Esophagus muscularis mucosa (tissue), 3 donors: ENCODE measurements around the gene UCP1.

Experiments used
- POLR2A ChIP-seq: fragments of 450-650 bp; IDR thresholded peaks from one replicate; pipeline ENCODE4 v1.6.1; 2017; ENCODE audit warnings: antibody characterized with exemption, moderate library complexity, mild to moderate bottlenecking, low read depth
- POLR2AphosphoS5 ChIP-seq, 2 donors: sonication (generic); formaldehyde crosslinking; IDR thresholded peaks; one replicate each; pipeline ENCODE4 v1.6.1; 2017; ENCODE audit warnings: antibody characterized with exemption in 2 of 2
- TF ChIP-seq, protein P1 (sequence below), 3 experiments: fragments of 200-600 bp in 2 of 3; fragments of 450-650 bp in 1 of 3; sonication (generic) in 2 of 3; IDR thresholded peaks; one replicate each; pipeline ENCODE4 v1.5.1; 2017 to 2019; ENCODE audit warnings: antibody characterized with exemption in 3 of 3, mild to moderate bottlenecking in 2 of 3, moderate library complexity in 1 of 3

DNA sequence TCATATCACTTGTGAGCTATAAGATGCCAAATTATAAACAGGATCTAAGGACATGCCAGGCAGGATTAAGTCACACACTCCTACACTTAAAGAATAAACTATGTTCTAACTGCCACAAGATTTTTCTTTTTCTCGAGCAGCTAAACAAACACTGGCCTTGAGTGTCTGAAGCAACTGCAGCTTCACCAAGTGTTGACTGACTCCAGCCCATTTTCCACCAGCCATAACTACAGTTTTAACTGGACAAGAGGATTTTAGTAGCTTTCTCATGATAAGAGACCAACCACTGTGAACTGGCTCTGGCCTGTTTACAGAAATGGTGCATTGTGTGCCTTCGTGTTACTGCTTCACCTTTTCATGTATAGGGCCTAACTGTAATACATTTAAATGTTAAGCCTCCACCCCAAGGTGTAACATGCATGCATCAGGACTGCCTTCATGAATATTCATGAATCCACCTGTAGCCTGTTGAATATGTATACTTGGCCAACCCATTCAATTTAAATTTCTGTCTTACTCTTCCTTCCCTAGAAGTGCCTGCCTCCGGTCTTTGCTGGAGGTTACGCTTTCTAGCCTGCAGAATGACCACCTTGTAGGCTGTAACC is 10.8 kb downstream of the UCP1 start:
- TF ChIP-seq, protein P1, sequence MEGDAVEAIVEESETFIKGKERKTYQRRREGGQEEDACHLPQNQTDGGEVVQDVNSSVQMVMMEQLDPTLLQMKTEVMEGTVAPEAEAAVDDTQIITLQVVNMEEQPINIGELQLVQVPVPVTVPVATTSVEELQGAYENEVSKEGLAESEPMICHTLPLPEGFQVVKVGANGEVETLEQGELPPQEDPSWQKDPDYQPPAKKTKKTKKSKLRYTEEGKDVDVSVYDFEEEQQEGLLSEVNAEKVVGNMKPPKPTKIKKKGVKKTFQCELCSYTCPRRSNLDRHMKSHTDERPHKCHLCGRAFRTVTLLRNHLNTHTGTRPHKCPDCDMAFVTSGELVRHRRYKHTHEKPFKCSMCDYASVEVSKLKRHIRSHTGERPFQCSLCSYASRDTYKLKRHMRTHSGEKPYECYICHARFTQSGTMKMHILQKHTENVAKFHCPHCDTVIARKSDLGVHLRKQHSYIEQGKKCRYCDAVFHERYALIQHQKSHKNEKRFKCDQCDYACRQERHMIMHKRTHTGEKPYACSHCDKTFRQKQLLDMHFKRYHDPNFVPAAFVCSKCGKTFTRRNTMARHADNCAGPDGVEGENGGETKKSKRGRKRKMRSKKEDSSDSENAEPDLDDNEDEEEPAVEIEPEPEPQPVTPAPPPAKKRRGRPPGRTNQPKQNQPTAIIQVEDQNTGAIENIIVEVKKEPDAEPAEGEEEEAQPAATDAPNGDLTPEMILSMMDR (IDR thresholded peaks at IDR 0.05): no peak
- no peak for TF ChIP-seq POLR2A
- TF ChIP-seq POLR2AphosphoS5 (IDR thresholded peaks at IDR 0.05): no peak
